H1 (cell line): ENCODE data around the gene SLC4A8. TPM values are rescaled to one million over a fixed set of nuclear protein-coding genes. Genes with fewer than 3 reads are reported as not detected.

Source experiments
- ASH2L ChIP-seq: fragments of 200-600, 300-600 bp; sonication (generic); IDR thresholded peaks from one replicate; pipeline ENCODE4 v1.7.1; 2017; ENCODE audit warnings: low read length
- CEBPB ChIP-seq: IDR thresholded peaks from 2 replicates; pipeline ENCODE4 v1.6.1; 2012; ENCODE audit warnings: low read depth, low read length
- CHD1 ChIP-seq: IDR thresholded peaks from 2 replicates; pipeline ENCODE4 v1.6.1; 2012; ENCODE audit warnings: low read depth, low read length, improper control_type of control experiment
- SIRT6 ChIP-seq: IDR thresholded peaks from one replicate; pipeline ENCODE4 v1.7.1; 2012; ENCODE audit warnings: low read length, inconsistent platforms
- SP2 ChIP-seq: IDR thresholded peaks from 2 replicates; pipeline ENCODE4 v1.6.1; 2012; ENCODE audit warnings: mild to moderate bottlenecking, low read length, inconsistent platforms
- TEAD4 ChIP-seq: IDR thresholded peaks from 2 replicates; pipeline ENCODE4 v1.6.1; 2012; ENCODE audit warnings: low read depth, low read length, inconsistent platforms, mixed read lengths
- ZNF274 ChIP-seq: IDR thresholded peaks from 2 replicates; pipeline ENCODE4 v1.7.0; 2012; ENCODE audit warnings: low read length, borderline replicate concordance; ENCODE audit errors: extremely low read depth
- polyA plus RNA-seq, 7 experiments: library from polyadenylated mRNA; depleted of rRNA in 3 of 7; stranded (reverse) in 5 of 7; unstranded in 2 of 7; fragments of >200 nt in 5 of 7; fragments of 200-250 nt in 2 of 7; gene quantifications; 1 replicate in 5 of 7; 2 replicates in 1 of 7; 4 replicates in 1 of 7; pipeline versions ENCODE4 v1.2.1 to v1.2.3, GENCODE V29; 2011 to 2013; ENCODE audit warnings: missing spikeins in 2 of 7, mixed read lengths in 2 of 7
- total RNA-seq: library from RNA; stranded (reverse); fragmentation: NEBNext Ultra II Directional; extraction: Animal tissue kit (Norgen Biotek cat#: 25700); gene quantifications from 2 replicates; pipeline ENCODE4 v1.2.1, GENCODE V29; 2021

Gene SLC4A8
- total and polyA plus RNA-seq, 2 of the 8 experiments (the other 6 are each of a cell fraction or from before 2014, with no cell fraction given): 11.2 to 13.4 TPM

DNA sequence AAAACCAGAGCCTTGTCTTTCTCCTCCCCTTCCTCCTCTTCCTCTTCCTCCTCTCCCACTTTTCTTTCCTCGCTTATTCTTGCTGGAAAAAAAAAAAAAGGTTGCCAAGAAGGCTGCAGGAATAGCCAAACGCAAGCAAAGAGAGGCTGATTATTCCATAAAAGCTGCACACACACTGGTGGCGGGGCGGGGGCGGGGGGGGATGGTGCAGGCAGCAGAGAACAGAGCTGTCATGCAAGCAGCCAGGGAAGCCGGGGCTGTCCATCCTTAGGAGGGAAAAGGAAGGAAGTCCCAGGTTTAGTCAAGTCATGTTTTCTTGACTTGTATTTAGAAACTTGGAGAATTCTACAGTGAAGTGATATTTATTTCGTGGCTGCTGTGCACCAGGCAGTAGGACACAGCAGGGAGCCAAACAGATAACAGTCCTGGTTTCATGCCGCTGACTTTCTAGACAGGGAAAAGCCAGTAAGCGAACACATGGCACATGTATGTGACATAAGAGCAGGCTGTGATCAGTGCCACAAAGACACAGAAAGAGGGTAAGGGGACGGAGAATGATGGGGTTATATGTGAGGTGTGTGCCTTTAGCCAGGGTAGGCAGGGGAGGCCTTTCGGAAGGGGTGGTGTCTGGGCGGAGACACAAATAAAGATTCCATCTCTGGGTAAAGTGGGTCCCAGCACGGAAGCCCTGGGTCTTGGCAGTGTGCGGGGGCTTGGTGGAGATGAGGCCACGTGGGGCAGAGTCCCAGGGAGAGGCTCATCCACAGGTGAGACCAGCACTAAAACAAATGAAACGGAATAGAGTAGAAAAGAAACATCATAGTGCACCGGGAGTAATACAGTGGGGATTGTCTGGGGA is 109.8 kb downstream of the SLC4A8 start (continued):
- TF ChIP-seq CHD1 (no peak), ZNF274 (no peak), SIRT6 (no peak), CEBPB (no peak), SP2 (no peak), TEAD4 (no peak), ASH2L (no peak)
